Osteoblast (primary cell): ENCODE data around the gene EPHA4. TPM values are rescaled to one million over a fixed set of nuclear protein-coding genes. Genes with fewer than 3 reads are reported as not detected.
"Not testable (repeated sequence)": the region's sequence is repeated elsewhere in the genome, so short reads cannot be mapped to it uniquely, and the experiment has no call there.

Experiments
- DNase-seq: peaks from one replicate; pipeline ENCODE4 v3.0.0; 2011; ENCODE audit warnings: low spot score, mixed read lengths; ENCODE audit not compliant: insufficient read length; ENCODE audit errors: missing footprints
- H2AFZ ChIP-seq: 2 replicates; pipeline ENCODE4 v1.6.0; 2011; ENCODE audit warnings: mild to moderate bottlenecking, low read length
- H3K27ac ChIP-seq: 2 replicates; pipeline ENCODE4 v1.5.1; 2011; ENCODE audit warnings: mild to moderate bottlenecking, low read depth, low read length, moderate library complexity
- H3K27me3 ChIP-seq: 2 replicates; pipeline ENCODE4 v1.6.0; 2012; ENCODE audit warnings: mild to moderate bottlenecking, control low read depth, inconsistent platforms, low read length, moderate library complexity; ENCODE audit not compliant: insufficient read depth
- H3K36me3 ChIP-seq: 2 replicates; pipeline ENCODE4 v1.5.1; 2011; ENCODE audit warnings: mild to moderate bottlenecking, low read length, control low read depth, moderate library complexity; ENCODE audit not compliant: insufficient read depth
- H3K4me1 ChIP-seq: 2 replicates; pipeline ENCODE4 v1.5.1; 2011; ENCODE audit warnings: mild to moderate bottlenecking, low read length, control low read depth, moderate library complexity; ENCODE audit not compliant: insufficient read depth
- H3K4me2 ChIP-seq: 2 replicates; pipeline ENCODE4 v1.6.0; 2011; ENCODE audit warnings: mild to moderate bottlenecking, low read length; ENCODE audit not compliant: insufficient read depth
- H3K4me3 ChIP-seq: fragments of 200-600 bp; sonication (generic); 3 replicates; pipeline ENCODE4 v1.5.1; 2012; ENCODE audit warnings: mild to moderate bottlenecking, low read length, inconsistent platforms; ENCODE audit not compliant: insufficient read depth
- H3K79me2 ChIP-seq: 2 replicates; pipeline ENCODE4 v1.6.0; 2012; ENCODE audit warnings: mild to moderate bottlenecking, low read length, control low read depth, inconsistent platforms; ENCODE audit not compliant: insufficient read depth
- H3K9me3 ChIP-seq: 2 replicates; pipeline ENCODE4 v1.5.1; 2011; ENCODE audit warnings: low read depth, low read length, control low read depth
- H4K20me1 ChIP-seq: 2 replicates; pipeline ENCODE4 v1.6.0; 2012; ENCODE audit warnings: mild to moderate bottlenecking, low read length, control low read depth; ENCODE audit not compliant: insufficient read depth
- CTCF ChIP-seq: IDR thresholded peaks from 2 replicates; pipeline ENCODE4 v1.5.1; 2011; ENCODE audit warnings: mild to moderate bottlenecking, low read depth, low read length, moderate library complexity; ENCODE audit errors: extremely low read depth
- total RNA-seq: library from RNA; depleted of rRNA; stranded (reverse); fragments of >200 nt; gene quantifications from 2 replicates; pipeline ENCODE4 v1.2.3, GENCODE V29; 2012

Gene EPHA4
- total RNA-seq, 1 donor: 15.9 TPM

GRCh38 chr2:221517146-221517695 is 54.9 kb downstream of the EPHA4 start:
- Histone ChIP-seq H3K27me3 (no peaks in the 10 kb centered on the region), H3K4me1 (peaks cover 4% of the 10 kb centered on the region), H4K20me1 (no peaks in the 10 kb centered on the region), H3K79me2 (no peaks in the 10 kb centered on the region), H3K27ac (no peak overlapping the region), H3K36me3 (no peaks in the 10 kb centered on the region), H3K9me3 (no peaks in the 10 kb centered on the region), H3K4me2 (no peak overlapping the region), H3K4me3 (no peak overlapping the region), H2AFZ (no peak overlapping the region)
- no peak for TF ChIP-seq CTCF
- no peak for DNase-seq

DNA sequence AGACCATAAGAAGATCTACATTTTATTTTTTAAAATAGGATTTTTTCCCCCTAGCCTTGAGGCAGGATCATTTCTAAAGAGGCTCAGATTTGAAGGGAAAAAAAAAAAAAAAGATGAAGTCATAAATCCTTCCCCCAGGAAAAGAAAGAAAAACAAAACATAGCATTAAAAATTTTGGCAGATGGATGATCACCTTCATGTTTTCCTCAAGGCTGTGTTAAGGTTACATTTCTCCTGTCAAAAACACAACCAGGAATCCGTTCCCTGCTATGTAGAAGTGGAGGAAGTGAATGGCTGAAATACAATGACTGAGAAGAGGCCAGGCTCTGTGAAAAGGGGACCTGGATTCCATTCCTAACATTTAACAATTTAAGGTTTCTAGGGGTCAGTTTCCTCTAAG is 56.2 kb downstream of the EPHA4 start:
- Histone ChIP-seq H3K27ac (no peak overlapping the region), H3K79me2 (no peaks in the 10 kb centered on the region), H2AFZ (no peak overlapping the region), H3K4me2 (no peak overlapping the region), H3K4me1 (peaks cover 4% of the 10 kb centered on the region), H3K36me3 (no peaks in the 10 kb centered on the region), H4K20me1 (no peaks in the 10 kb centered on the region), H3K27me3 (no peaks in the 10 kb centered on the region), H3K4me3 (no peak overlapping the region), H3K9me3 (no peaks in the 10 kb centered on the region)
- no peak for TF ChIP-seq CTCF
- no peak for DNase-seq

GRCh38 chr2:221514305-221515040 is 57.6 kb downstream of the EPHA4 start:
- H3K9me3 ChIP-seq: no peaks in the 10 kb centered on the region
- H3K27me3 ChIP-seq: no peaks in the 10 kb centered on the region
- H3K27ac ChIP-seq: no peak overlapping the region
- no peaks in the 10 kb centered on the region for H3K36me3 ChIP-seq
- H3K4me1 ChIP-seq: peaks cover 4% of the 10 kb centered on the region
- H4K20me1 ChIP-seq: no peaks in the 10 kb centered on the region
- DNase-seq: no peak
- no peak overlapping the region for H3K4me3 ChIP-seq
- H3K4me2 ChIP-seq: no peak overlapping the region
- H2AFZ ChIP-seq: no peak overlapping the region
- TF ChIP-seq CTCF: no peak
- no peaks in the 10 kb centered on the region for H3K79me2 ChIP-seq

DNA sequence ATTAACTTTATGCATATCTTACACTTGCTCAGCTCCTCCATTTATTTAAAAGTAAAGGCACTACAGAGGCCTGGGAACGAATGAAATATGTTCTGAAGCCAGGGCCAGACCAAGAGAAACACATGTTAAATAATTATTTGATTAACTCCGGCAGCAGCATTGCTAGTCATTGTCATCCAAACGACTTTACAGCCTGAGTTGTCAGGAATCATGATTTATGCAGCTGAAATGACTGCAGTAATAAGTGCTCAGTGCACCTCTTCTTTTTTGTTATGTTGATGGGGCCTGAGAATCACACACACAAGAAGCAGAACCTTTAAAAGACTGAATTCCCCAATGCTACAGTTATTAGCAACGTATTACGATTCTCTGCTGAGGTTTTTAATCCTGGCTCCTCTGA is 58.9 kb downstream of the EPHA4 start:
- no peak for TF ChIP-seq CTCF
- H3K27ac ChIP-seq: no peak overlapping the region
- DNase-seq: no peak
- no peaks in the 10 kb centered on the region for H3K79me2 ChIP-seq
- H3K4me1 ChIP-seq: peaks cover 4% of the 10 kb centered on the region
- H3K9me3 ChIP-seq: no peaks in the 10 kb centered on the region
- H3K4me3 ChIP-seq: no peak overlapping the region
- no peak overlapping the region for H3K4me2 ChIP-seq
- no peaks in the 10 kb centered on the region for H3K36me3 ChIP-seq
- no peaks in the 10 kb centered on the region for H4K20me1 ChIP-seq
- no peak overlapping the region for H2AFZ ChIP-seq
- H3K27me3 ChIP-seq: no peaks in the 10 kb centered on the region

DNA sequence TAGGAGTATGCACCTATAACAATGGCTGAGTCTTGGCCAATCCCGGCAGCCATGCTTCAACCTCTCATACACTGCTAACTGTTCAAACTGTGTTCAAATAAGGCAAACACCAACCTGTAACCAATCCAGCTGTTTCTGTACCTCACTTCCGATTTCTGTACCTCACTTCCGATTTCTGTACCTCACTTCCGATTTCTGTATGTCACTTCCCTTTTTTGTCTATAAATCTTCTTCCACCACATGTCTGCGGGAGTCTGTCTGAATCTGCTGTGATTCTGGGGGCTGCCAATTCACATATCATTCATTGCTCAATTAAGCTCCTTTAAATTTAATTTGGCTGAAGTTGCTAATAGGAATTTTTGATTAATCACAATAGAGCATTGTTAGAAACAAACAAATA is 60.8 kb downstream of the EPHA4 start:
- H3K4me3 ChIP-seq, H3K27ac ChIP-seq, DNase-seq, H4K20me1 ChIP-seq, H3K27me3 ChIP-seq, H3K79me2 ChIP-seq, H3K4me1 ChIP-seq, H3K4me2 ChIP-seq, H3K36me3 ChIP-seq, H3K9me3 ChIP-seq, H2AFZ ChIP-seq: not testable (repeated sequence)
